Fibroblast of pulmonary artery (primary cell): ENCODE measurements around the gene TEAD1.

ENCODE experiments used
- DNase-seq: peaks from one replicate; pipeline ENCODE4 v3.0.0-alpha.2; 2010; ENCODE audit warnings: low read depth
- H3K4me3 ChIP-seq: replicated peaks from 2 replicates; pipeline ENCODE4 v1.5.1; 2011; ENCODE audit warnings: low read depth, mild to moderate bottlenecking, control low read depth, low read length, moderate library complexity
- CTCF ChIP-seq: IDR thresholded peaks from 2 replicates; pipeline ENCODE4 v1.5.1; 2011; ENCODE audit warnings: mild to moderate bottlenecking, control low read depth, low read length, inconsistent platforms; ENCODE audit errors: missing control alignments

The TEAD1 gene

GRCh38 chr11:12704049-12704448, 29.8 kb downstream of the TEAD1 start:
- no peak for TF ChIP-seq CTCF
- H3K4me3 ChIP-seq, result no peak overlapping the region
- peak; percentile 64 for DNase-seq

- no peak overlapping the region for H3K4me3 ChIP-seq
- TF ChIP-seq CTCF, result no peak
- peak; percentile 58 for DNase-seq
These were observed 31.7 kb downstream of the TEAD1 start for GRCh38 chr11:12705874-12706273.

GRCh38 chr11:12706545-12707499, 32.6 kb downstream of the TEAD1 start:
- H3K4me3 ChIP-seq, result no peak overlapping the region
- DNase-seq, result peak; percentile 50
- TF ChIP-seq CTCF, result no peak

DNA sequence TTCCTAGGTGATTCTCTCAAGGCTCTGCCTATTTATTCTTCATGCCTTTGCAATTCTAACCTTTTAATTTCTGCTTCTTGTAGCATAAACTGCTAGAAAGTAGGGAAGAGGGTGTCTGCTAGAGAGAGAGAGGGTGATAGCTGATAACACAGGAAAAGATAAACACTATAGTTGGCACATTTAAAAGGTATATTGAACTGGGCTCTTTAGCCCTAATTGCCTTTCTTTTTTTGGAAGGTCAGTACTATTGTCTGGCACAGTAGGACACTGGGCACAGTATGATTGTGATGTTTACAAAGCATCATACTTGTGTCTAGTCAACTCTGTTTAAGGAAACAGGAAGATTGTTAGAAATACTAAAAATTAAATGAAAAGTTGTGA, 33.3 kb downstream of the TEAD1 start:
- TF ChIP-seq CTCF, result no peak
- H3K4me3 ChIP-seq, result no peak overlapping the region
- no peak for DNase-seq

GRCh38 chr11:12711496-12711895, 37.3 kb downstream of the TEAD1 start:
- no peak overlapping the region for H3K4me3 ChIP-seq
- no peak for DNase-seq

GRCh38 chr11:12712132-12712531, 37.9 kb downstream of the TEAD1 start:
- DNase-seq, result no peak
- no peak for TF ChIP-seq CTCF
- no peak overlapping the region for H3K4me3 ChIP-seq

More at GRCh38 chr11:12711496-12711895, 37.3 kb downstream of the TEAD1 start:
- TF ChIP-seq CTCF, result no peak
